Measurements from ENCODE around the gene ASPHD2.

DNA sequence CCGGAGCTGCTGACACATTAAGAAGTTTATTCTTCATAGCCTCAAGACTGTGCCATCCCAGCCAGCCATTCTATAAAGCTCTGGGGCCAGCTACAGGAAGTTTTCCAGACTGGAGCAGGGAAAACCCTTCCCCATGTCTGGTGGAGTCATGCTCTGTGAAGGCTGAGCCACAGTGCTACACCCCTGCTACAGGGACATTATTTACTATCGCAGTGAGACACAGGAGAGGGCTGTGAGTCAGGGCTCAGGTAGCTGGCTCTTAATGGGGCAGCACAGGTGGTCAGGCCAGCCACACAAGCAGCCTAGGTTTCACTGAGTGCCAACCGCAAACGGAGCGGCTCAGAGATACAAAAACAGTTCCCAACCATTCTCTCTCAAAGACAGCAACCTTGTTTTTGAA lies 42.5 kb downstream of the ASPHD2 start:
- TF ChIP-seq, protein P1, sequence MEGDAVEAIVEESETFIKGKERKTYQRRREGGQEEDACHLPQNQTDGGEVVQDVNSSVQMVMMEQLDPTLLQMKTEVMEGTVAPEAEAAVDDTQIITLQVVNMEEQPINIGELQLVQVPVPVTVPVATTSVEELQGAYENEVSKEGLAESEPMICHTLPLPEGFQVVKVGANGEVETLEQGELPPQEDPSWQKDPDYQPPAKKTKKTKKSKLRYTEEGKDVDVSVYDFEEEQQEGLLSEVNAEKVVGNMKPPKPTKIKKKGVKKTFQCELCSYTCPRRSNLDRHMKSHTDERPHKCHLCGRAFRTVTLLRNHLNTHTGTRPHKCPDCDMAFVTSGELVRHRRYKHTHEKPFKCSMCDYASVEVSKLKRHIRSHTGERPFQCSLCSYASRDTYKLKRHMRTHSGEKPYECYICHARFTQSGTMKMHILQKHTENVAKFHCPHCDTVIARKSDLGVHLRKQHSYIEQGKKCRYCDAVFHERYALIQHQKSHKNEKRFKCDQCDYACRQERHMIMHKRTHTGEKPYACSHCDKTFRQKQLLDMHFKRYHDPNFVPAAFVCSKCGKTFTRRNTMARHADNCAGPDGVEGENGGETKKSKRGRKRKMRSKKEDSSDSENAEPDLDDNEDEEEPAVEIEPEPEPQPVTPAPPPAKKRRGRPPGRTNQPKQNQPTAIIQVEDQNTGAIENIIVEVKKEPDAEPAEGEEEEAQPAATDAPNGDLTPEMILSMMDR (IDR thresholded peaks at IDR 0.05; ENCODE audit: borderline replicate concordance, extremely low read depth, low read length, poor library complexity, severe bottlenecking): no peak
- TF ChIP-seq EZH2 (IDR thresholded peaks at IDR 0.05; ENCODE audit: borderline replicate concordance, low read depth, low read length, severe bottlenecking): no peak
